GM18499 (cell line): ENCODE results near the gene C19orf85.

ENCODE experiments used
- ATAC-seq: cut with Tn5 transposase; IDR thresholded peaks from one replicate; pipeline ENCODE4 v1.9.1; 2021; ENCODE audit warnings: moderate number of reproducible peaks; ENCODE audit not compliant: insufficient read depth, unreplicated experiment

C19orf85 gene

DNA sequence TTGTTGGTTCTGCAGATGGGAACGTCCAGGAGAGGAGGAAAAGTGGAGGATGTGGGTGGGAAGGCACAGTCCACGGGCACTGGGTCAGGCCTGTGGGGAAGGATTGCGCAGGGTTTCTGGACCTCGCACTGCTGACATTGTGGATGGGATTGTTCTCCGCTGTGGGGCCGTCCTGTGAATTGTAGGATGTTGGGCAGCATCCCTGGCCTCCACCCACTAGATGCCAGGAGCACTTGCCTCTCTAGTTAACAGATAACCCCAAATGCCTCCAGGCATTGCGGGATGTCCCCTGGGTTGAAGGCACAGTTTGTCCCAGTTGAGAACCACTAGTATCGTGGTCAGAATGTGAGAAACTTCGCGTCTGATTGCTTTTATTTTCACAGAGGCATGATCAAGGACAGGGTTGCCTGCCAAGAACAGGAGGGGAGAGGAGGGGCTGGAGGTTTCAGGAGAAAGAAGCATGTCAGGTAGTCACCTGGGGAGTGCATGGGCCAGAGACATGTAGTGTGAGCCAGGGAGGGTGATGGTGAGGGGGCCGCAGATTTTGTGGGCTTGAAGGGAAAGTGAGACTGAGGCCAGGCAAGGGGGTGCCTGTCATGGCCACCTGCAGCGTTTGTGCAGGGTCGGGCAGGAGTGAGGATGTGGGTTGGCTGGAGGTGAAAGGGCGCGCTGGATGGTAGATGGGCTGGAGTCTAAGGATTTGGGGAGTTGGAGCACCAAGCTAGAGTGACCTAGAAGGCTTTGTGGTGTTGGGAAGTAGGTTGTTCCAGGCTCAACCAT lies 15.1 kb upstream of the C19orf85 start:
- no peak for ATAC-seq

DNA sequence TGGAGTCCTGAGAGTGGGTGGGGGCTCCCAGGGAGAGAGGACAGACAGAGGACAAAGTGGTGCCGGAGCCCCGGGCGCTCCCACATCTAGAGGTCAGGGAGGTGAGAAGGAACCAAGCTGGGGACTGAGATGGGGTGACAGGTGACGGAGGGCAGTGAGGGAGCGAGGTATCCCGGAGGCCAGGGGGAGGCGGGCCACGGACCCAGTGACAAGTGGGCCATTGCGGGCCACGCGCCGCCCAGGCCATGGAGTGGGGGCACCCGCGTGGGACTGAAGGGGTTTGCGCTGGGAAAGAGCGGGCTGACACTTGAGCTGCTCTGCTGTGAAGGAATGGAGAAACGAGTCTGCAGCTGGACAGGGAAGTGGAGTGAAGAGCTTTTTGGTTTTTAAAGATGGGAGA lies 14.5 kb upstream of the C19orf85 start:
- no peak for ATAC-seq

DNA sequence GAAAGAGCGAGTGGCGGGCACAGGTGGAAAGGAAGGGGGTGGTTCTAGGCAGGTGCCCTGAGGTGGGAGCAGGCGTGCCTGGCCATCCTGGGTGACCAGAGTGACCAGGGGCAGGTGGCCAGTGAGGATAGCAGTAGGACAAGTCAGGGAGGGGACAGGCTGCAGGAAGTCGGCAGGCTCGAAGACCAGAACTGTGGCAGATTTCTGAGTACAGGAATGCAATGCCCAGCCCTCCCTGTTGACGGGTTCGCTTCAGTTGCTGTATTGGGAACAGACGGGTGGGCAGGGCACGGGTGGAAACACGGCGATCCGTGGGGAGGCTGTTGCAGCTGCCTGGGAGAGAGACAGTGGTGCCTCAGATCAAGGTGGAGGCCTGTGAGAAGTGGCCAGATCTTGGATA lies 13.8 kb upstream of the C19orf85 start:
- ATAC-seq: no peak

DNA sequence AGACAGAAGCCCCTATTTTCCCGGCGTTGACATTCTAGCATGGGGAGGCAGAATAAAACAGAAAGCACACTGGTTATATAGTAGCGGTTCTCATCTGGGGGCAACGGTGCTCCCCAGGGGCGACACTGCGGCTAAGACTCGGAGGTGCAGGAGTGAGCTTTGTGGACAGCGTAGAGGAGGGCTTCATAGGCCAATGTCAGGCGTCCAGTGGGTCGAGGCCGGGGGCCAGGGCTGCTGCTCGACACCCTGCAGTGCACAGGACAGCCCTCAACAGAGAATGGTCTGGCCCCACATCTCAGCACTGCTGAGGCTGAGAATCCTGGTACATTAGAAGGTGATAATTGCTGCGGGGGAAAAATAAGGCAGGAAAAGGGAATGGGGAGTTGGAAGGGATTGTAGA lies 13.4 kb upstream of the C19orf85 start:
- ATAC-seq: no peak

DNA sequence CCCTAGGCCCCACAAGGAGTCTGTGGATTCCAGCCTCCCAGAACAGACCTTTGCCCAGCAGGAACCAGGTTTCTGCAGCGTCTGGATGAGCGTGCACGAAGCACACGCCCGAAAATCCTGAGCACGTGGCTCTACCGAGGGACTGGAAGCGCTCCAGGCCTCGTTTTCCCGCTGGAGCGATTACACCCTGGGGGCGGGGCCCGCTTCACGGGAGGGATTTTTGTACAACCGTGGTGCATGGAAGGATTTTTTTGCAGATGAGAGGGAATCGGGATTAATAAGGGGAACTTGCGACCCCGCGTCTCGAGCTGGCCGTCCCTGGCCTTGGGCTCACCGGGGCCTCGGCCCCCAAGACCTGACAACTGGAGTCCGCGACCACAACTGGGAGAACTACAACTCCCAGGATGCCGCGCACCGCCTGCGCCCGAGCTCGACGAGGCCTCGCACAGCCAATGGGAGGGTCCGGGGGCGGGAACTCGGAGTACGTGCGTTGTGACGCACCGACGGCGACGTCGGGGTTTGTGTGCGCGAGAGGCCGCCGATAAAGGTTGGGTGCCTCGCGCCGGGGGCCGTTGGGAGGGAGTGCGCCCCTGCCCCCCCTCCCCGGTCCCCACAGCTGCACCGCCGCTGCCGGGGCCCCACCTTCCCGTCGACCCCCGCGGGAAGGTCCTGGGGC lies 11.7 kb upstream of the C19orf85 start, which contains the start of gene ZNF628:
Gene ZNF628 (plus strand): TSS at position 518 of the 676 bp plus-strand sequence. CDS start 3,294 bp downstream, outside the sequence.
- ATAC-seq: peak; percentile 76

DNA sequence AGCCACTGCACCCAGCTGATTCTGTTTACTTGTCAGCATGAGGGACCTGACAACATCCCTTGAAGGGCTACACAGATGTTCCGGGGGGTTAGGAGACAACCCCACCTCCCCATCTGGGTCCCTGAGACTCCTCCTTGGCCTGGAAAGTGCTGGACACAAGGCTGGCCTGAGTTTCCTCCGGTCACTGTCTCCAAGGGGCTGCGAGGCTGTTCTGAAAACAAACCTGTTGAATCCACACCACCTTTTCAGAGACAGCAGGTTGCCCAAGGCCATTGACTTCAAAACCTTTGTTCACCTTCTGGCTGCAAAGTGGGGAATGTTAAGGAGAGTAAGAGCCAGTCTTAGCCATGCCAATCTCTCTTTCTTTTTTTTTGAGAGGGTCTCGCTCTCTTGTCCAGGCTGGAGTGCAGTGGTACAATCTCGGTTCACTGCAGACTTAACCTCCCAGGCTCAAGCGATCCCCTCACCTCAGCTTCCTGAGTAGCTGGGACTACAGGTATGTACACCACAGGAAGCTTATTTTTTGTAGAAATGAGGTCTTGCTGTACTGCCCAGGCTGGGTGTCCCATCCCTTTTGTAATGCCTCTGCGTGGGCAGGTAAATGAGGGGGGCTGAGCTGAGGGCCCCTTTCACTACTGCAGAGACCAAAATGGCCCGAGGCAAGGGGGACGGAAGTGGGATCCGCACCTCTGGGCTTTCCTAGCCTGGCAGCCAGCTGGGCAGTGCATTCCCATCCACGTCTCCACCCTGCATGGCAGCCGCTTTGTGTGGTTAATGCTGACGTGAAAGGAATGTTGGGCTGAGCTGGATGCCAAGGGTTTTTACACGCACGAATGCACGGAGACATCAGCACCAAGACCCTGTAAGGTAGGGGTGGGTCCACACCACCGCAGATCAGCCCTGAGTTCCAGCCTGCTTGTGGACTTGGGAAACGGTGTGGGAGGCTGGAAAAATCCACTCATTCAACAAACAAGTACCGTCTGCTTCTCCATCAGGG lies 10.0 kb upstream of the C19orf85 start:
- no peak for ATAC-seq

DNA sequence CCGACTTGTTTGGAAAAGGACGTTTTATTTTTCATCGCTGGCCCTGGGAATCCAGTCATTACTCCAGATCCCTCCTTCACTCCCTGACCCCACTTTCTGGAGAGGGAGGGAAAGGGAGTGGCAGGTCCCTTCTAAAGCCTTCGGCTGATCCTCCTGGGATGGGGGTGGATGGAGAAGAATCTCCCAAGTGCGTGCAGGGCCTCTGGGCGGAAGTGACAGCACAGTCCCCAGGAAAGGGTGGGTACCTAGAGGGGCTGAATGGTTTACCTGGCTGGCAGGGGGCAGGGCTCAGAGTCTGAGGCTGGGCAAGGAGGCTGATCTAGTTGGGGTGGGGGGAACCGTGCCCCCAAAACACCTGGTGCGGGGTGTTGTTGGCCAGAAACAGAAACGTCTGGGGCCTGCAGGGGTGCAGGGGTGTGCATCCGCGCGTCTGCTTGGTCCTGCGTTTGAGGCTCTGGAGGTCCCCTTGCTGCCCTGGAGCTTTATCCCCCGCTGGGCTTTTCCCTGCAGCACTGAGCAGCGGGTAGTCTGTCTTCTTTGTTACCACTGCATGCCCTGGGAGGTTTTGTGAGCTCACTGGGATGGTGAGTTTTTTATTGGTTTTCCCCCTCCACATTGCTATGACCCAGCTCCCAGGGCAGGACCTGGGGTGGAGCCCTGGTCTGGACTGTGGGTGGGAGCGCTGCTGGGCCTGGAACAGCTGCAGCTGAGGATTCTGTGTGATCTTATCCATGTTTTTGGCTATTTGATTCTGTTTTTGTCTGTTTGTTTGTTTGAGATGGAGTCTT lies 8.9 kb upstream of the C19orf85 start:
- ATAC-seq: no peak

DNA sequence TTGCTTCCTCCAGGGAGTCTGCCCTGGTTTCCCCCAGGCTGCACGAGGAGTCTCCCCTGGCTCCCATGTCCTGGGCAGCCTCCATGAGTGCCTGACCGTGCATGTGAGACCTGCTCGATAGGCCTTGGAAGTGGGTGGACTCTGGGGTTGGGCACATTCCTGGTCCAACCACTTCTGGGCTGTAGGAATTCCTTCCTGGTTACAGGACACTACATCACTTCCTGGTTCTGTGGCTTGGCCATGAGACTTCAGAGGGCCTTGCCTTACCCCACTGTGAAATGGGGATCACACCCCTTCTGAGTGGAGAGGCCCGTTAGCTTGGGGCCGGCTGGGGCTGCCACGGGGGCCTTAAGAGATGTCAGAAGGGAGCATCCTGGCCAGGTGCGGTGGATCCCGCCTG lies 7.9 kb upstream of the C19orf85 start:
- no peak for ATAC-seq

DNA sequence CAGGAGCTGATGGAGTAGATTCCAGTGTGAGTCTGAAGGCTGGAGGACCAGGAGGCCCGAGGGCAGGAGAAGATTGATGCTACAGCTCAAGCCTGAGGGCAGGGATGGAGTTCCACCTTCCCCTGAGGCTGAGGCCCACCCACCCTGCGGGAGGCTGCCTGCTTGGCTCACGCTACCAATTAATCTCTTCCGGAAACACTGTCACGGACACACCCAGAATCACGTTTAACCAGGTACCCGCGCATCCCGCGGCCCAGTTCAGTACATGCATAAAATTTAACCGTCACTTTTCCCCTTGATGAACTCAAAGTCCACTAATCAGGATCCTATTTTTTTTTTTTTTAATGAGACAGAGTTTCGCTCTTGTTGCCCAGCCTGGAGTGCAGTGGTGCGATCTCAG lies 6.7 kb upstream of the C19orf85 start:
- ATAC-seq: no peak

DNA sequence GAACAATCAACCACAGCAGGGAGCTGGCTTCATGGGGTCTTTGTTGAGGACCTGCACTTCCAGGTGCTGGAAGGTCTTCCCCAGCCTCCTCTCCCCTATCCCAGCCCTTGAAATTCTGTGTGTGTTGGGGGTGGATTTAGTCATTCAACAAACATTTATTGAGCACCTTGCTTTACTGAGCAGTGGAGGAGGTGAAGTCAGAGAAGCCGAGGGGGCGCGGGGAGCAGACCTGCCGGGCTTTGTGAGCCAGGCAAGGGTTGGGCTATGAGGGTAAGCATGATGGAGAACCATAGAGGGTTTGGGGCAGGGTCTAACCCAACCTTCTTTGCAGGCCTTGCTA lies 3.5 kb upstream of the C19orf85 start:
- no peak for ATAC-seq

DNA sequence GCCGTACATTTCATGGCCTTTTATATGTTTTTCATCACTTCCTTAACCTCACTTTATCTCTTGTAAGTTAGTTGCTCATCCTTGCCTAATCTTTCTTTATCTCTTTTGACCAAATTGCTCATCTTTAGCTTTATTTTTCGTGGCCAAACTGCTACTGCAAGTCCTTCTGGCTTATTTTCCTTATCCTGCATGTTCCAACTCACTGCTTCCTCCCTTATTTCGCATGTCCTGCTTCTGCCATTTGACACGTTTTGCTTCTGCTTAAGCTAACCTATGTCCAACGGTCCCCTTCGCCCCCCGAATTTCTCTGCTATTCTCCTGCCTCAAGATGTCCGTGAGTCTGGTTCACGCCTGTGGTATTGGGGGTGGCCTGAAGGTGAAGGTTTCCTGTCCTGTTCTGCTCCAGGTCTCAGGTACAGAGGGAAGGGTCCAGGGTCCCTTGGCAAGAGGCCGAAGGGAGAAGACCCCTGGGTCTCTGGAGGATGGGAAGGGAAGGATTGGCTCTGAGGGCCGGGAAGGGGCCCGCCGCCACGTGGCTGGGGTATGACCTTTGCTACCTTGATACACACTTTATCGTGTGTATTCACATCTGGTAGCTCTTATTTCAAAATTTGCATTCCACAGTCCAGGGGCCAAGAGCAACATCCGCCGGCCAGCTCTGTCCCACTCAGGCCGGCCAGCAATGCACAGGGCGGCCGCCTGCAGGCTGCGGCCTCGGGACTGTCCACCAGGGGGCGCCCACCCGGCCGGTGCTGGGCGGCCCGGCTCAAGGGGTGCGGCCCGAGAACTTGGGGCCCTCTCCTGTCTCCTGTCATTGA lies 2.9 kb upstream of the C19orf85 start:
- no peak for ATAC-seq

DNA sequence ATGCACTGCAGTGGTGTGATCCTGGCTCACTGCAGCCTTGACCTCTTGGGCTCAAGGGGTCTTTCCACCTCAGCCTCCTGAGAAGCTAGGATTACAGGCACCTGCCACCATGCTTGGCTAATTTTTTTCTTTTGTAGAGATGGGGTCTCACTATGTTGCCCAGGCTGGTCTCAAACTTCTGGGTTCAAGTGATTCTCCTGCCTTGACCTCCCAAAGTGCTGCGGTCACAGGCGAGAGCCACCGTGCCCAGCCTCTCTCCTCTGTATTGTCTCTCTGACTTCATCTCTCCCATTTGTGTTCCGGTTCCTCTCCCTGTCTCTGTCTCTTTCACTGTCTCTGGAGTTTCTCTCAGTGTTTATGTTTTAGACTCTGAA lies 1.7 kb upstream of the C19orf85 start:
- ATAC-seq: no peak

DNA sequence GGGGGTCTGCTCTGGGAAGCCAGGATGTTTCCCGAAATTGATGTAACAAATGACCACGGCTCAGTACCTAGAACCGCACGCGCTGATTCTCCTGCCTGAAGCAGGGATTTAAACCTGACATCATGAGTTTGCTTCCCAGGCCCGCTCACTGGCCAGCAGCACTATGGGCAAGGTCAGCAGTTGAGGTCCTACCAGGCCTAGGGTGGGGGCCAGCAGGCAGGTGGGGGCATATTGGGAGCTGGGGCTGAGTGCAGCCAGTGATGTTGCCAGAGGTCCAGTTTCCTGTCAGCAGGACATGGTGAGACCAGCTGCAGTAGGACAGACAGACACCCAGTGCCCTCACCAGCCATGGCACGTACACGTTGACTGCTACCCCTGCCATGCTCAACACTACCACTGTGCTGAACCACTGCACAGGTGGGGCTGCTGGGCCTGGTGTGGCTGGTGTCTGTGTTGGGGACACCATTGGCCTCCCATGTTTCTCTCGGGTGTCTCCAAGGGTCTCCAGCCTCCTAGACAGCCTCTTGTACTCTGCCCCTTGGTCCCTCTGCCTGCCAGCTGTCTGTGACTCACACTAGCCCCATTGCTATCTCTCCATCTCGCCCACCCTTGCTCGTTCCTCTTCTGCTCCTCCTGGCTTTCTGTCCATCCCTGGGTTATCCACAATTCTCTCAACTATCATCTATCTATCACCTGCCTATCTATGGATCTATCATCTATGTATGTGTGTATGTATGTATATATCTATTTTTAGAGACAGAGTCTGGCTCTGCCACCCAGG lies 1.1 kb upstream of the C19orf85 start:
- ATAC-seq: no peak

DNA sequence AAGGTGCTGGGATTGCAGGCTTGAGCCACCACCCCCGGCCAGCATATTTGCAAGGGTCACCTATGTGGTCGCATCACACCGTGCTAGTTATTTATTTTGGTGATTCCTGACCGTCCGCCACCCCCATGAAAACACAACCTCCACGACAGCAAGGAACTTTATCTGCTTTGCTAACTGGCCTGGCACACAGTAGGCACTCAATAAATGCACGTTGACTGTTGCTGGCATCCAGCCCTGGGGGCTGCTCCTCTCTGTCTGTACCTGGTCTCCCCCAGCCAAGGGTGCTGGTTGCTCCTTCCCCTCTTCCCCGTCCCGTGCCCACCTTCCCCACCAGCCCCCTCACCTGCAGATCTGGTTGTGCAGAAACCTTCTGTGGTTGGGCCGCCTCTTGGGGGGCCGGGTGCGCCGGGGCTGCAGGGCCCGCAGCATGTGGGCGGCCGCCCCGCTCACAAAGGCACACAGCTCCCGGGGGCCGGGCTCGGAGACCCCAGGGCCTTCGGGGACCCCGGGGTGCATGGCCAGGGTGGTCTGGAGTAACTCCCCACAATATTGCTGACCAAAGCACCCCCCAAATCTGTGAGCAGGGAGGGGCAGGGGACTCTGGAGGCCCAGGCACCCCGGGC lies 401 bp downstream of the C19orf85 start:
- ATAC-seq: no peak

DNA sequence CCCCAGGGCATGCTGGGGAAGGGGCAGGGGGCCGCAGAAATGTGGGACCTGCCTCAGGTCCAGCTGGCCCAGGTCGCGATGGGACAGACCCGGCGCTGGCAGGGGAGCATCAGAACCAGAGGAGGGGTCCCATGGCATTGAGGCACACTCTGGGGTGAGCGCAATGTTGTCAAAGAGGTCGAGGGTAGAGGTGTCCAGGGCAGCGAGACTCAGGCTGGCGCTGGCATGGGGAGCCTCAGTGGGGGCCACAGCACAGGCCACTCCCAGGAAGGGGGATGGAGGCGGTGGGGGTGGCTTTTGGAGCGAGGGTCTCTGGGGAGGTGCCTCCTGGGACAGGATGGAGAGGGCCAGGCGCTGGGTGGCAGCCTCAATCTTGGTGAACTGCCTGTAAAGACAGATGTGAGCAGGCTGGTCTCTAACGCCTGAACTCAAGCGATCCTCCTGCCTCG lies 944 bp downstream of the C19orf85 start:
- no peak for ATAC-seq

DNA sequence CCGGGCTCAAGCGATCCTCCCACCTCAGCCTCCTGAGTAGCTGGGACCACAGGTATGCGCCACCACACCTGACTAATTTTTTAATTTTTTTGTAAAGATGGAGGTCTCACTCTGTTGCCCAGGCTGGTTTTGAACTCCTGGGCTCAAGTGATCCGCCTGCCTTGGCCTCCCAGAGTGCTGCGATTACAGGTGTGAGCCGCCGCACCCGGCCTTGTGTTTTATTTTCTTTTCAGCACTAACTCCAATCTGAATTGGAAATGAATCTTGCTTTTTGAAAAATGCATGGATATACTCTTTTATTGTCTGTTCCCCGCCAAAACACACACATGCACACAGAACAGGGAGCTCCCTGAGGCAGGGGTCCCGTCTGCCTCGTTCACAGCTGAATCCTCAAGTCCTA lies 1.8 kb downstream of the C19orf85 start:
- no peak for ATAC-seq

DNA sequence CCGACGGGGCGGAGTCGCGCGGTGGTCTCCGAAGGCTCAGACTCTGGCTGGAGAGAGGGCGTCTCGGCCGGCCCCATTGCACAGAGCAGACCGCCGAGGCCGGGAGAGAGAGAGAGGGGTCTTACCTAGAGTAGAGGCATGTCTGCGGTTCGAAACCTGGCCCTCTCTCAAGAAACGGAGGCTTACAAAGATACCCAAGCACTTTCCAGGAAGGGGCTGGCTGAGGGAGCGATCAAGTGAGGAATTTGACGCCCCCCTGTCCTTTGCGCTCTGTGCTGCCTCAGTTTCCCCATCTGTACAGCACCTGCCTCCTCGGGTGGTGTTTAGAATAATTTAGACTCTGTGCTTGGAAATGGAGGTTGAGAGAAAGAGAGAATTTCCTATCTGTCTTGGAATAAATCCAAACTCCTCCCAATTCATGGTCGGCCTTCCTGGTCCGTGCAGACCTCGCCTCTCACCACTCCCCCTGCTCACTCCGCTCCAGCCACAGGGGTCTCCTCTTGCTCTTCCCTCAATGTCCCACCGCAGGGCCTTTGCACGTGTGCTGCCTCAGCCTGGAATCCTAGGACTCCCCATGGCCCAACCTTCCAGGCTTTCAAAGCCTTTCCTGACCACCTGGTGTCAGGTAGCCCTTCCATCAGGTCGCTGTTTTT lies 2.5 kb downstream of the C19orf85 start:
- no peak for ATAC-seq
